KOPT-K1 (cell line): Measurements from ENCODE around the gene PPIG.

Source experiments
- H3K27ac ChIP-seq: fragments of 200-600 bp; sonication (generic); 2 replicates; pipeline ENCODE4 v1.5.1; 2016; ENCODE audit warnings: antibody characterized with exemption, mild to moderate bottlenecking, low read depth, low read length; ENCODE audit not compliant: poor library complexity, severe bottlenecking
- H3K36me3 ChIP-seq: fragments of 200-600 bp; sonication (generic); 2 replicates; pipeline ENCODE4 v1.5.1; 2017; ENCODE audit warnings: antibody characterized with exemption, mild to moderate bottlenecking, low read length, moderate library complexity; ENCODE audit not compliant: insufficient read depth
- H3K9me3 ChIP-seq: fragments of 200-600 bp; sonication (generic); 2 replicates; pipeline ENCODE4 v1.5.1; 2017; ENCODE audit warnings: antibody characterized with exemption, low read length, mild to moderate bottlenecking; ENCODE audit not compliant: insufficient read depth, poor library complexity, severe bottlenecking

PPIG gene

DNA sequence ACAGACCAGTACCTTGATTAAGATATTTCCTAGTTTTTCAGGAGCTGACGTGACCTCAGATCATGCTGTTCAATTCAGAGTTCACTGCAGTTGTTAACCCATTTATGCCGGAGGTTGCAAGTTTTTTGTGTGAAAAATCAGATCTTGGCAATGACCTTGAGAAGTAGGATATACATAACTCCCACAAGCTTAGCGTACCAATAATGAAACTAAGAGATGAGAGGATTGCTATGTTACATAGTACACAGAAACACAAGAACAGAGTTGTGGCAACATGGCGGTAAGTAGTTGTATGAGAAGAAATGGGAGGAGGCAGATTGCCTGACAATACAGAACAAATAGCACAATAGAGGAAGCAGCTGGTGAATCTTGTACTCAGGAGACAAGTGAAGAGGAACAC is 39.1 kb downstream of the PPIG start:
- H3K36me3 ChIP-seq: peaks cover 99% of the 10 kb centered on the region

DNA sequence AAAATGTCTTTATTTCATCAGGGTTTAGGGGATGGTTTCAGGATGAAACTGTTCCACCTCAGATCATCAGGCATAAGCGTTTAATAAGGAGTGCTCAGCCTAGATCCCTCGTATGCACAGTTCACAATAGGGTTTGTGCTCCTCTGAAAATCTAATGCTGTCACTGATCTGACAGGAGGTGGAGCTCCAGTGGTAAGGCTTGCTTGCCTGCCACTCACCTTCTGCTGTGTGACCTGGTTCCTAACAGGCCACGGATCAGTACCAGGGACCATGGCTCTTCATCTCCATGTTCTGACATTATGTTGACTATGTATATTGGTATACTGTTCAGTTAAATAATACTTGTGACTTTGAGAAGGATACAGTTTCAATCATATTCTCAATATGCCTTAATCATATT is 41.6 kb downstream of the PPIG start:
- H3K9me3 ChIP-seq: no peaks in the 10 kb centered on the region
- H3K36me3 ChIP-seq: peaks cover 97% of the 10 kb centered on the region
- no peak overlapping the region for H3K27ac ChIP-seq

More for the DNA sequence above, 39.1 kb downstream of the PPIG start:
- no peaks in the 10 kb centered on the region for H3K9me3 ChIP-seq
- H3K27ac ChIP-seq: no peak overlapping the region

DNA sequence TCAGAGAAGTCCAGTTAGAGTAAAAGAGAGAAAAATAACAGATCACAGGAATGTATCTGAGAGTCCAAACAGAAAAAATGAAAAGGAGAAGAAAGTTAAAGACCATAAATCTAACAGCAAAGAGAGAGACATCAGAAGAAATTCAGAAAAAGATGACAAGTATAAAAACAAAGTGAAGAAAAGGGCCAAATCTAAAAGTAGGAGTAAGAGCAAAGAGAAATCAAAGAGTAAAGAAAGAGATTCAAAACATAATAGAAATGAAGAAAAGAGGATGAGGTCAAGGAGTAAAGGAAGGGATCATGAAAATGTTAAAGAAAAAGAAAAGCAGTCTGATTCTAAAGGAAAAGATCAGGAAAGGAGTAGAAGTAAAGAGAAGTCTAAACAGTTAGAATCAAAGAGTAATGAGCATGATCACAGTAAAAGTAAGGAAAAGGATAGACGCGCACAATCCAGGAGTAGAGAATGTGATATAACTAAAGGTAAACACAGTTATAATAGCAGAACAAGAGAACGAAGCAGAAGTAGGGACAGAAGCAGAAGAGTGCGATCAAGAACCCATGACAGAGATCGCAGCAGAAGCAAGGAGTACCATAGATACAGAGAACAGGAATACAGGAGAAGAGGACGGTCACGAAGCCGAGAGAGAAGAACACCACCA is 52.4 kb downstream of the PPIG start:
- Histone ChIP-seq H3K27ac (no peak overlapping the region), H3K9me3 (no peaks in the 10 kb centered on the region), H3K36me3 (peaks cover 96% of the 10 kb centered on the region)

DNA sequence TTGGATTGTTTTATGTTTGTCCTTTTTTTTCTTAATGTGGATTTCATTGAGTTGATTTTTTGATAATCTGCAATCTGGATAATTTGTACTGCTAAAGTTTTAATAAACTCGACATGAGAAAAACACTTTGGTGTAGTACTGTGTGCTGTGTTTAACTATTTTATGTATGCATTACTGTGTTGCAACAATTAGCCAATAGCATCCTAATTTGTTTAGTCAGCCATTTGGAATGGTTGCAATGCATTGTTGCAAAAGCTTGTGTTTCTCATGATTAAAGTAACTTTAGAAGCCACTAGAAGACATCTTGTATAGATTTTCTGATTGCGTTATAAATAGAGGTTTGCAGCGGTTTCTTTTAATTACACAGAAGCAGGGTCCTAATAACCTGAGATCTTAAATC is 53.5 kb downstream of the PPIG start:
- no peak overlapping the region for H3K27ac ChIP-seq
- peaks cover 89% of the 10 kb centered on the region for H3K36me3 ChIP-seq
- H3K9me3 ChIP-seq: no peaks in the 10 kb centered on the region

DNA sequence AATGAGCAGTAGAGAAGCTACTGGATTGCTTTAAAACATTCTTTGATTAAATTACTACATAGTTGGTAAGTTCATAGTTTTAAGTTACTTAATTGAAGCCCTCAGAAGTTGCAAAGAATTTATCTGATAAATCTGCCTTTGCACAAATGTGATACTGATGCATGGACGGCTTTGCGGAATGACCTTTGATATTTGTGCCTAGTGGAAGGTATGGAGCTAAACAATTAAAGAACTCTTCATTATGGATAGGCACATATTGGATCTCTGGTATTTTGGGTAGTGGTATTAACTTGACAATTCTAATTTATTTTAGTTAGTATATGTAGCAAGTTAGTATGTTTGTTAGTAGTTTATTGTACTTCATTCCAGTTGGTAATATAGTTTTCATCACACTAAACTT is 56.0 kb downstream of the PPIG start:
- Histone ChIP-seq H3K9me3 (no peaks in the 10 kb centered on the region), H3K36me3 (peaks cover 65% of the 10 kb centered on the region), H3K27ac (no peak overlapping the region)

DNA sequence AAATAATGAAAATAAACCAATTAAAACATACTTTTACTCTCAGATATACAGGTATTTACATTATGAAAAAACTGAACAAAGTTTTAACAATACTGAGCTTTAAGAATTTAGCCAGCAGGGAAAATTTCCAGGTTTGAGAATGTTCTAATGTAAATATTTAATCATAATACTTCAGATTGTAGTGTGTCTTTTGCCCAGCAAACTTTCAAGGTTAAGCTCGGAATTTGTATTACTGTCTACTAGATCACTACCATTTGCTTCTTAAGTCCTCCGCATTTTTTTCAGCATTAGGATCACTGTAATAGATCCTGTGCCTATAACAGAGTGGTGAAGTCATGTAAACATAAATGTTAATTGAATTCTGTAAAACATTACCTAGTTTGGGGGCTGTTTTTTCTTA is 57.3 kb downstream of the PPIG start:
- Histone ChIP-seq H3K27ac (no peak overlapping the region), H3K36me3 (peaks cover 51% of the 10 kb centered on the region)

DNA sequence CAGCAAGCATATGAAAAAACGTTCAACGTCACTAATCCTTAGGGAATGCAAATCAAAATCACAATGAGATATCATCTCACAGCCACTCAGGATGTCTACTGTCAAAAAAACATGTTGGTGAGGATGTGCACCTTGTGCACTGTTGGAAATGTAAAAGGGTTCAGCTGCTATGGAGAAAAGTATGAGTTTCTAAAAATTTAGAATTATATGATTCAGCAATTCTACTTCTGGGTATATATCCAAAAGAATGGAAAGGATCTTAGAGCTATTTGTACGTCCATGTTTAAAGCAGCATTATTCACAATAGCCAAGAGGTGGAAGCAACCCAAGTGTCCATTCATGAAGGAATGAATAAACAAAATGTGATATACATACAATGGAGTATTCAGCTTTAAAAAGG is 60.0 kb downstream of the PPIG start:
- H3K9me3 ChIP-seq: no peaks in the 10 kb centered on the region
- H3K27ac ChIP-seq: no peak overlapping the region
- H3K36me3 ChIP-seq: peaks cover 24% of the 10 kb centered on the region

More for the DNA sequence above, 57.3 kb downstream of the PPIG start:
- H3K9me3 ChIP-seq: no peaks in the 10 kb centered on the region

DNA sequence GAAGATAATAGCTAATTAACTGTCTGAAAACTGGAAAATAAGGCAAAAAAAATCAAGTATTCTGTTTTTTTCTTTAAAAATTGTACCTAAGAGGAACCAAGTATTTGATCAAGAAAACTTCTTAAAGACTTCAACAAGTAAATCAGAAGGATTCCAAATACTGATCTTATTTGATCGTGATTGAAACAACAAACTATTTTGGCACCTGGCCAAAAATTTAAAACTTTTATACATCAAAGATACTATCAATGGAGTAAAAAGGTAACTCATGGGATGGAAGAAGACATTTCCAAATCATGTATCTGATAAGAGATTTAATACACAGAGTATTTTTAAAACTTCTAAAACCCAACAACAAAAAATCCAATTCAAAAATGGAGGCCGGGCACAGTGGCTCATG is 63.3 kb downstream of the PPIG start:
- Histone ChIP-seq H3K9me3 (no peaks in the 10 kb centered on the region), H3K36me3 (no peaks in the 10 kb centered on the region), H3K27ac (no peak overlapping the region)

DNA sequence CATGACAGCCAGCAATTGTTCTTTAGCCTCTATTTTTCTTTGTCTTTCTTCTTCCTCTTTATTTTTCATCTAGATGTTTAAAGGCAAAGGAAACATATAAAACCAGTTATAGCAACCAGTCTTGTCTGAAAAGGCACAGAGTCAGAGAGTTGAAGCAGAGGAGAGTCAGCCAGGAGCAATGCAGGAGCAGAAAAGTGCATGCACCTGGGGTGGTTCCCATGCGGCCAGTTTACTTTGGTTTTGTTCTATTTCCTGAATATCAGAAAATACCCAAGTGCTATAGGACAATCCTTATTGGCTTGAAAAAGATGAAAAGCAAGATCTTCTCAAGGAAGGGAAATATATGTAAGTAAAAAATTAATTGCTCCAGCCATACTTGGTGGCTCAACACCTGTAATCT is 65.1 kb downstream of the PPIG start:
- Histone ChIP-seq H3K27ac (no peak overlapping the region), H3K36me3 (no peaks in the 10 kb centered on the region)

DNA sequence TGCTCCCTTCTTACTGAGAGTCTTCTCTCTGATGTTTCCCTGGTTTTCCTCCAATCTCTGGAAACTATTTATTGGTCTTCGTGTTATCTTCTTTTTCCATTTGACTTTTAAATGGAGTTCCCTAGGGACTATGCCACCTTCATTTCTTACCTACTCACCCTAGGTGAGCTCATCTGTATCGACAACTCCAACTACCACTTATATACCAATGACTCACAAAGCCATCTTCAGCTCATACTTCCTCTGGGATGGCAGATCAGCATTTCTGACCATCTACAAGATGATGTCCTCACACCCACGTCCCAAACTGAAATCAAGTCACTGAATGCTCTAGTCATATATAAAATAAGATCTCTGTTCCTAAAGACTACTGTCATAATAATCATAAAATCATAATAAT is 69.5 kb downstream of the PPIG start:
- H3K9me3 ChIP-seq: no peaks in the 10 kb centered on the region

More for the DNA sequence above, 65.1 kb downstream of the PPIG start:
- H3K9me3 ChIP-seq: no peaks in the 10 kb centered on the region

DNA sequence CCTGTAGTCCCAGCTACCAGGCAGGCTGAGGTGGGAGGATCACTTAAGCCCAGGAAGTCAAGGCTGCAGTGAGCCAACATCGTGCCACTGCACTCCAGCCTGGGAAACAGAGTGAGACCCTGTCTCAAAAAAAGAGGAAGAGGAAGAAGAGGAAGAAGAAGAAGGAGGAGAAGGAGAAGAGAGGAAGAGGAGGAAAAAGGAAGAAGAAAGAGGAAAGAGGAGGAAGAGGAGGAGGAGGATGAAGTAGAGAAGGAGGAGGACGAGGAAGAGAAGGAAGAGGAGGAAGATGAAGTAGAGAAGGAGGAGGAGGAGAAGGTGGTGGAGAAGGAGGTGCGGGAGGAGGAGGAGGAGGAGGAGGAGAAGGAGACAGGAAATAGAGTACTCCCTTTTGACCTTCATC is 72.0 kb downstream of the PPIG start:
- Histone ChIP-seq H3K36me3 (no peaks in the 10 kb centered on the region), H3K27ac (no peak overlapping the region), H3K9me3 (no peaks in the 10 kb centered on the region)

More for the DNA sequence above, 69.5 kb downstream of the PPIG start:
- Histone ChIP-seq H3K27ac (no peak overlapping the region), H3K36me3 (no peaks in the 10 kb centered on the region)

DNA sequence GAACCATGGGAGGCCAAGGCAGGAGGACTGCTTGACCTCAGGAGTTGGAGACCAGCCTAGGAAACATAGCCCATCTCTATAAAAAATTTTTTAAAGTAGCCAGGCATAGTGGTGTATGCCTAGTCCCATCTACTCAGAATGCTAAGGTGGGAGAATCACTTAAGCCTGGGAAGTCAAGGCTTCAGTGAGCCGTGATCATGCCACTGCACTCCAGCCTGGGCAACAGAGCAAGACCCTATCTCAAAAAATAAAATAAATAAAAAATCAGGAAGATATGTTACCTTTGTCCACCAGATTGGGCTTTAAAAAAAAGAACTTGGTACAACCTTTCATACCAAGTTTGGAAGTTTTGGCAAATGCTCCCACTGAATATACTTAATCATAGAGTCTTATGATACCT is 74.7 kb downstream of the PPIG start:
- H3K9me3 ChIP-seq: no peaks in the 10 kb centered on the region
- no peaks in the 10 kb centered on the region for H3K36me3 ChIP-seq
- no peak overlapping the region for H3K27ac ChIP-seq

DNA sequence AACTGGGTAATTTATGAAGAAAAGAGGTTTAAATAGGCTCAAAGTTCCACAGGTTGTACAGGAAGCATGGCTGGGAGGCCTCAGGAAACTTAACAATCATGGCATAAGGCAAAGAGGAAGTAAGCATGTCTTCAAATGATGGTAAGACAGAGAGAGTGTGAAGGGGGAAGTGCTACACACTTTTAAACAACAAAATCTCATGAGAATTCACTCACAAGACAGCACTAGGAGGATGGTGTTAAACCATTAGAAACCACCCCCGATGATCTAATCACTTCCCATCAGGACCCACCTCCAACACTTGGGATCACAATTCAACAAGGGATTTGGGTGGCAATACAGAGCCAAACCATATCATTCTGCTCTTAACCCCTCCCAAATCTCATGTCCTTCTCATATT is 75.2 kb downstream of the PPIG start:
- H3K36me3 ChIP-seq: no peaks in the 10 kb centered on the region
- no peaks in the 10 kb centered on the region for H3K9me3 ChIP-seq
- no peak overlapping the region for H3K27ac ChIP-seq

DNA sequence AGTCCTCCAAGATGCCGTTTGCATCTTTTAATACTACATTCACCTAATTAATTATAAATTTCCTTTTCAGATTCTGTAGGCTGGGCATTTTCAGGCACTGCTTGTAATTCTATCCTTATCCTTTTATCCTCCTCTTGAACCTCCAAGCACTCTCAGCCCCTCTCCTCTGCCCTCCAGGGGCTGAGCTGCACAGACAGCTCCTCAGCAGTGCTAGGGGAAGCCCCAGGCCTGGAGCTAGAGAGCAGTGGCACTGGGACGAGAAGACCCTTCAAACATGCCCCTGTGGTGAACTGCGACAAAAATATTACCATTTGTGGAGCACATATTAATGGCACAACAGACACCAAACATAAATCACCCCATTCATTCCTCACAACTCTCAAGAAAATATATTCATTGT is 77.1 kb downstream of the PPIG start:
- Histone ChIP-seq H3K9me3 (no peaks in the 10 kb centered on the region), H3K27ac (no peak overlapping the region), H3K36me3 (no peaks in the 10 kb centered on the region)

DNA sequence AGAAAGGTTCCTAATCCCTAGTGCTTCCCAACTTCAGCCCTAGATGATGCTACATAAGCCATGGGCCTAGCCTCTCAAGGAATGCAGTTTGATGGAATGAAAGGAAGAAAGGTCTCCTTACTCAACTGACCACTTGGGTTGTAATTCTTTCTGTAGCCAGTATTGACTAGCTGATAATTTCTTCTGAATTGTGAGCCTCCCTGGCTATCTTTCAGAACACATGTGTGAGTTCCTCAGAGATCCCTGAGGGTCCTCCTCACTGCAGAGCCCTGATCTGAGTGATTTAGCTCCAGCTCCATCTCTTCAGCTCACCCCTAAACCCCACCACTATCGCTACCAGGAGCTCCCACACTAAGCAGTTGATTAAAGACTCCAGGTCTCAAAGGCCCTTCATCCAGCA is 78.6 kb downstream of the PPIG start:
- Histone ChIP-seq H3K36me3 (no peaks in the 10 kb centered on the region), H3K9me3 (no peaks in the 10 kb centered on the region)

DNA sequence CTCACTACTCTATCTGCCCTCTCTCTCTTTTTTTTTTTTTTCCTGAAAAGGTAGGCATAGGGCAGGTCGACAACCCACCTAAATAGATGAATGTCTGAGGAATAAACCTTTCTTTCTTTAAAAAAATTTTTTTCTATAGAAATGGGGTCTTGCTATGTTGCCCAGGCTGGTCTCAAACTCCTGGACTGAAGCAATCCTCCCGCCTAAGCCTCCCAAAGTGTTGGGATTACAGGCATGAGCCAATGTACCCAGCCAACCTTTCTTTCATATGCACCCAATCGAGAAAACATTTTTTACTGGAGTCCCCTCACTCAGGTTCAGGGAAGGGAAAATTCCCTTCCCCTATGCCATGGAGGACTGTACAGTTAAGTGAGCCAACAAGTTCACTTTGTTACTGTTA is 79.1 kb downstream of the PPIG start:
- H3K27ac ChIP-seq: no peak overlapping the region
- no peaks in the 10 kb centered on the region for H3K36me3 ChIP-seq
- H3K9me3 ChIP-seq: no peaks in the 10 kb centered on the region

More for the DNA sequence above, 78.6 kb downstream of the PPIG start:
- H3K27ac ChIP-seq: no peak overlapping the region
